ENCODE results near the gene SEMA6A. TPM values are rescaled to one million over a fixed set of nuclear protein-coding genes. Genes with fewer than 3 reads are reported as not detected.

SEMA6A gene
- total and polyA plus RNA-seq, 8 donors = 8.9 to 24.5 (median 14.1) TPM

- Histone ChIP-seq H3K4me3 (no peak overlapping the region), H3K36me3 (no peaks in the 10 kb centered on the region), H3K27me3 (no peaks in the 10 kb centered on the region), H3K27ac (no peak overlapping the region), H3K9me3 (no peaks in the 10 kb centered on the region), H3K4me1 (no peaks in the 10 kb centered on the region)
- DNase-seq (no peak), ATAC-seq (no peak), FAIRE-seq (no peak)
- 96 to 97% methylated on average over 2 of the region's 2 CpGs for WGBS, 2 donors
- TF ChIP-seq, protein P1, sequence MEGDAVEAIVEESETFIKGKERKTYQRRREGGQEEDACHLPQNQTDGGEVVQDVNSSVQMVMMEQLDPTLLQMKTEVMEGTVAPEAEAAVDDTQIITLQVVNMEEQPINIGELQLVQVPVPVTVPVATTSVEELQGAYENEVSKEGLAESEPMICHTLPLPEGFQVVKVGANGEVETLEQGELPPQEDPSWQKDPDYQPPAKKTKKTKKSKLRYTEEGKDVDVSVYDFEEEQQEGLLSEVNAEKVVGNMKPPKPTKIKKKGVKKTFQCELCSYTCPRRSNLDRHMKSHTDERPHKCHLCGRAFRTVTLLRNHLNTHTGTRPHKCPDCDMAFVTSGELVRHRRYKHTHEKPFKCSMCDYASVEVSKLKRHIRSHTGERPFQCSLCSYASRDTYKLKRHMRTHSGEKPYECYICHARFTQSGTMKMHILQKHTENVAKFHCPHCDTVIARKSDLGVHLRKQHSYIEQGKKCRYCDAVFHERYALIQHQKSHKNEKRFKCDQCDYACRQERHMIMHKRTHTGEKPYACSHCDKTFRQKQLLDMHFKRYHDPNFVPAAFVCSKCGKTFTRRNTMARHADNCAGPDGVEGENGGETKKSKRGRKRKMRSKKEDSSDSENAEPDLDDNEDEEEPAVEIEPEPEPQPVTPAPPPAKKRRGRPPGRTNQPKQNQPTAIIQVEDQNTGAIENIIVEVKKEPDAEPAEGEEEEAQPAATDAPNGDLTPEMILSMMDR (IDR thresholded peaks at IDR 0.05) = no peak
- intact Hi-C loops (cut with DNase I) = no loop called here
Observed at GRCh38 chr5:116445311-116445710, 129.3 kb downstream of the SEMA6A start.

GRCh38 chr5:116444373-116445295 is 130.0 kb downstream of the SEMA6A start:
- intact Hi-C loops (cut with DNase I) = no loop called here
- Histone ChIP-seq H3K9me3 (no peaks in the 10 kb centered on the region), H3K4me1 (no peaks in the 10 kb centered on the region), H3K27me3 (no peaks in the 10 kb centered on the region), H3K36me3 (no peaks in the 10 kb centered on the region), H3K4me3 (no peak overlapping the region), H3K27ac (no peak overlapping the region)
- ATAC-seq (no peak), FAIRE-seq (no peak), DNase-seq (no peak)
- 82 to 84% methylated on average over 14 of the region's 14 CpGs for WGBS, 2 donors
- TF ChIP-seq, protein P1 (IDR thresholded peaks at IDR 0.05) = no peak

GRCh38 chr5:116442931-116443551 is 131.6 kb downstream of the SEMA6A start:
- TF ChIP-seq, protein P1 (IDR thresholded peaks at IDR 0.05) = no peak
- no peak for FAIRE-seq
- H3K27ac ChIP-seq = no peak overlapping the region

GRCh38 chr5:116442095-116442534 is 132.5 kb downstream of the SEMA6A start:
- no peak overlapping the region for H3K27ac ChIP-seq

More at GRCh38 chr5:116442931-116443551, 131.6 kb downstream of the SEMA6A start:
- no peak for DNase-seq
- no peaks in the 10 kb centered on the region for H3K27me3 ChIP-seq
- no peak for ATAC-seq
- H3K4me3 ChIP-seq = no peak overlapping the region
- WGBS, 2 donors = 74 to 79% methylated on average over 3 of the region's 3 CpGs
- no peaks in the 10 kb centered on the region for H3K36me3 ChIP-seq
- intact Hi-C loops (cut with DNase I) = no loop called here
- no peaks in the 10 kb centered on the region for H3K4me1 ChIP-seq
- no peaks in the 10 kb centered on the region for H3K9me3 ChIP-seq

More at GRCh38 chr5:116442095-116442534, 132.5 kb downstream of the SEMA6A start:
- no peaks in the 10 kb centered on the region for H3K9me3 ChIP-seq
- peak; percentile 66 to 84 (median 72) for ATAC-seq
- intact Hi-C loops (cut with DNase I) = no loop called here
- H3K27me3 ChIP-seq = no peaks in the 10 kb centered on the region
- peak in 5 of 6 donors; percentile 22 to 72 (median 56) for DNase-seq
- no peaks in the 10 kb centered on the region for H3K36me3 ChIP-seq
- TF ChIP-seq, protein P1 (IDR thresholded peaks at IDR 0.05) = no peak
- no peaks in the 10 kb centered on the region for H3K4me1 ChIP-seq
- whole genome bisulfite sequencing, 2 donors = 29 to 33% methylated on average over 3 of the region's 3 CpGs
- no peak overlapping the region for H3K4me3 ChIP-seq
- FAIRE-seq = no peak
